OCI-LY1 (cell line): ENCODE data around the gene FUT9.

Experiments
- H2AFZ ChIP-seq: fragments of 200-600 bp; sonication (generic), shearing (Covaris generic); 2 replicates; pipeline ENCODE4 v1.6.0; 2014; ENCODE audit warnings: antibody characterized with exemption, mild to moderate bottlenecking, low read length
- H3F3A ChIP-seq: fragments of 200-600 bp; sonication (generic), shearing (Covaris generic); 2 replicates; pipeline ENCODE4 v1.6.0; 2014; ENCODE audit warnings: mild to moderate bottlenecking, antibody characterized with exemption, low read length, moderate library complexity; ENCODE audit not compliant: insufficient read depth
- H3K27ac ChIP-seq: fragments of 200-600 bp; sonication (generic); 2 replicates; pipeline ENCODE4 v1.5.1; 2014; ENCODE audit warnings: low read length, mixed run types, mild to moderate bottlenecking, low read depth; ENCODE audit not compliant: poor library complexity, severe bottlenecking
- H3K27me3 ChIP-seq: fragments of 200-600 bp; sonication (generic); 2 replicates; pipeline ENCODE4 v1.6.0; 2014; ENCODE audit warnings: antibody characterized with exemption, mild to moderate bottlenecking, low read length, moderate library complexity; ENCODE audit not compliant: insufficient read depth
- H3K36me3 ChIP-seq: fragments of 200-600 bp; sonication (generic); 2 replicates; pipeline ENCODE4 v1.6.1; 2014; ENCODE audit warnings: mild to moderate bottlenecking, antibody characterized with exemption, low read length, moderate library complexity, mixed read lengths; ENCODE audit not compliant: insufficient read depth
- H3K4me1 ChIP-seq: fragments of 200-600 bp; sonication (generic); 2 replicates; pipeline ENCODE4 v1.5.1; 2014; ENCODE audit warnings: mild to moderate bottlenecking, low read length, moderate library complexity; ENCODE audit not compliant: insufficient read depth, severe bottlenecking
- H3K4me2 ChIP-seq: fragments of 200-600 bp; sonication (generic), shearing (Covaris generic); 2 replicates; pipeline ENCODE4 v1.6.1; 2014; ENCODE audit warnings: low read length
- H3K4me3 ChIP-seq: fragments of 200-600 bp; sonication (generic); 2 replicates; pipeline ENCODE4 v1.5.1; 2014; ENCODE audit warnings: low read length, low read depth, mild to moderate bottlenecking, mixed read lengths; ENCODE audit not compliant: poor library complexity, severe bottlenecking
- H3K79me2 ChIP-seq: fragments of 200-600 bp; shearing (Covaris generic); 2 replicates; pipeline ENCODE4 v1.6.1; 2016; ENCODE audit warnings: mixed run types, low read length, mixed read lengths; ENCODE audit not compliant: insufficient read depth
- H3K9ac ChIP-seq: fragments of 200-600 bp; sonication (generic), shearing (Covaris generic); 2 replicates; pipeline ENCODE4 v1.6.1; 2014; ENCODE audit warnings: mild to moderate bottlenecking, low read length, mixed read lengths
- H3K9me2 ChIP-seq: fragments of 200-600 bp; sonication (generic), shearing (Covaris generic); 2 replicates; pipeline ENCODE4 v1.6.1; 2014; ENCODE audit warnings: low read depth, mild to moderate bottlenecking, low read length, mixed read lengths
- H3K9me3 ChIP-seq: fragments of 200-600 bp; shearing (Covaris generic); 2 replicates; pipeline ENCODE4 v1.6.1; 2014; ENCODE audit warnings: low read length, mixed read lengths
- H4K20me1 ChIP-seq: fragments of 200-600 bp; sonication (generic), shearing (Covaris generic); 2 replicates; pipeline ENCODE4 v1.6.0; 2016; ENCODE audit warnings: mild to moderate bottlenecking, low read length; ENCODE audit not compliant: insufficient read depth
- CTCF ChIP-seq: fragments of 200-600 bp; sonication (generic), shearing (Covaris generic); IDR thresholded peaks from 2 replicates; pipeline ENCODE4 v1.5.1; 2017; ENCODE audit warnings: mild to moderate bottlenecking, antibody characterized with exemption, low read length, moderate library complexity, mixed read lengths
- EZH2 ChIP-seq: fragments of 200-600 bp; sonication (generic), shearing (Covaris generic); IDR thresholded peaks from 2 replicates; pipeline ENCODE4 v1.8.0; 2017; ENCODE audit warnings: borderline replicate concordance, mixed run types, mild to moderate bottlenecking, antibody characterized with exemption, low read length, moderate library complexity, mixed read lengths

FUT9 gene

GRCh38 chr6:96162711-96163120, 146.9 kb downstream of the FUT9 start:
- Histone ChIP-seq H3K4me1 (no peaks in the 10 kb centered on the region), H3K9ac (no peak overlapping the region), H3K27me3 (no peaks in the 10 kb centered on the region), H3K27ac (no peak overlapping the region), H3K4me3 (no peak overlapping the region), H3F3A (no peaks in the 10 kb centered on the region), H3K4me2 (no peak overlapping the region), H2AFZ (no peak overlapping the region), H3K36me3 (no peaks in the 10 kb centered on the region), H3K9me2 (no peaks in the 10 kb centered on the region), H3K79me2 (no peaks in the 10 kb centered on the region), H4K20me1 (no peaks in the 10 kb centered on the region), H3K9me3 (no peaks in the 10 kb centered on the region)
- no peak for TF ChIP-seq EZH2
- TF ChIP-seq CTCF, result no peak

GRCh38 chr6:96164802-96165201, 149.0 kb downstream of the FUT9 start:
- Histone ChIP-seq H3K4me3 (no peak overlapping the region), H3K79me2 (no peaks in the 10 kb centered on the region), H2AFZ (no peak overlapping the region), H3K9ac (no peak overlapping the region), H4K20me1 (no peaks in the 10 kb centered on the region), H3K4me2 (no peak overlapping the region), H3K36me3 (no peaks in the 10 kb centered on the region), H3K27ac (no peak overlapping the region), H3K9me2 (no peaks in the 10 kb centered on the region), H3K4me1 (no peaks in the 10 kb centered on the region), H3F3A (no peaks in the 10 kb centered on the region), H3K9me3 (no peaks in the 10 kb centered on the region), H3K27me3 (no peaks in the 10 kb centered on the region)
- no peak for TF ChIP-seq CTCF
- TF ChIP-seq EZH2, result no peak

- TF ChIP-seq CTCF (no peak), EZH2 (no peak)
- H3K4me2 ChIP-seq, result no peak overlapping the region
- H3K4me1 ChIP-seq, result no peaks in the 10 kb centered on the region
- H3K9me2 ChIP-seq, result no peaks in the 10 kb centered on the region
- no peak overlapping the region for H3K4me3 ChIP-seq
- H3K27me3 ChIP-seq, result no peaks in the 10 kb centered on the region
- H3K9ac ChIP-seq, result no peak overlapping the region
- no peaks in the 10 kb centered on the region for H3K36me3 ChIP-seq
- H3K9me3 ChIP-seq, result no peaks in the 10 kb centered on the region
- no peaks in the 10 kb centered on the region for H3F3A ChIP-seq
- no peak overlapping the region for H3K27ac ChIP-seq
- H3K79me2 ChIP-seq, result no peaks in the 10 kb centered on the region
- H4K20me1 ChIP-seq, result no peaks in the 10 kb centered on the region
- H2AFZ ChIP-seq, result no peak overlapping the region
Measured at GRCh38 chr6:96171112-96171511, 155.3 kb downstream of the FUT9 start.
